NB4 (cell line): ENCODE results near the gene GSTK1.

Experiments used
- CTCF ChIP-seq: IDR thresholded peaks from one replicate; pipeline ENCODE4 v1.5.1; 2012; ENCODE audit warnings: low read depth, low read length
- MAX ChIP-seq: IDR thresholded peaks from 2 replicates; pipeline ENCODE4 v1.6.1; 2011; ENCODE audit warnings: low read depth, low read length
- POLR2A ChIP-seq: IDR thresholded peaks from 2 replicates; pipeline ENCODE4 v1.6.1; 2011; ENCODE audit warnings: mild to moderate bottlenecking; ENCODE audit not compliant: insufficient read length; ENCODE audit errors: extremely low read depth

- TF ChIP-seq CTCF (no peak), POLR2A (peak; percentile 92), MAX (peak; percentile 84)
Measured at GRCh38 chr7:143287935-143288826, 24.9 kb downstream of the GSTK1 start, which contains the start of gene CASP2.
